Measurements from ENCODE around the gene HDAC7.

Gene HDAC7

GRCh38 chr12:47819896-47820630 lies at the start of gene HDAC7:
TSS of gene HDAC7 (minus strand) at chr12:47819903. CDS start at chr12:47819785, 118 bp downstream.
- DNase-seq, result peak; percentile 77

GRCh38 chr12:47868552-47869031 lies 48.9 kb upstream of the HDAC7 start:
- no peak for DNase-seq

GRCh38 chr12:47868041-47868440 lies 48.3 kb upstream of the HDAC7 start:
- DNase-seq, result no peak

GRCh38 chr12:47867495-47867941 lies 47.8 kb upstream of the HDAC7 start:
- DNase-seq, result no peak

GRCh38 chr12:47864646-47865235 lies 45.0 kb upstream of the HDAC7 start:
- no peak for DNase-seq

GRCh38 chr12:47863985-47864384 lies 44.3 kb upstream of the HDAC7 start:
- DNase-seq, result no peak

- DNase-seq, result no peak
These were observed 43.8 kb upstream of the HDAC7 start for GRCh38 chr12:47863467-47863866.

GRCh38 chr12:47862881-47863280 lies 43.2 kb upstream of the HDAC7 start:
- DNase-seq, result no peak

GRCh38 chr12:47862167-47862750 lies 42.6 kb upstream of the HDAC7 start:
- no peak for DNase-seq

- no peak for DNase-seq
These were observed 41.2 kb upstream of the HDAC7 start for GRCh38 chr12:47860873-47861272.

- DNase-seq, result no peak
These were observed 40.7 kb upstream of the HDAC7 start for GRCh38 chr12:47860279-47860841.

- peak; percentile 76 for DNase-seq
These were observed 39.0 kb upstream of the HDAC7 start for GRCh38 chr12:47858511-47859266.

GRCh38 chr12:47856721-47857575 lies 37.2 kb upstream of the HDAC7 start:
- no peak for DNase-seq

GRCh38 chr12:47856094-47856493 lies 36.4 kb upstream of the HDAC7 start:
- DNase-seq, result no peak

- DNase-seq, result no peak
These were observed 35.8 kb upstream of the HDAC7 start for GRCh38 chr12:47855502-47855901.

- DNase-seq, result no peak
These were observed 34.8 kb upstream of the HDAC7 start for GRCh38 chr12:47854531-47854930.

GRCh38 chr12:47852096-47852571 lies 32.4 kb upstream of the HDAC7 start:
- DNase-seq, result no peak

- no peak for DNase-seq
These were observed 31.7 kb upstream of the HDAC7 start for GRCh38 chr12:47851303-47851952.

- DNase-seq, result no peak
These were observed 30.7 kb upstream of the HDAC7 start for GRCh38 chr12:47850153-47851084.

GRCh38 chr12:47849261-47849660 lies 29.6 kb upstream of the HDAC7 start:
- no peak for DNase-seq

All from NCI-H146 (cell line).